Ishikawa (cell line): ENCODE data around the gene HOXA9.
A peak's percentile ranks its signal among the peaks of the same experiment; 100 is the strongest.

ENCODE experiments used
- CEBPB ChIP-seq: IDR thresholded peaks from 2 replicates; pipeline ENCODE4 v1.6.1; 2012
- CREB1 ChIP-seq: IDR thresholded peaks from 2 replicates; pipeline ENCODE4 v1.6.1; 2012; ENCODE audit warnings: low read depth
- EGR1 ChIP-seq: IDR thresholded peaks from 2 replicates; pipeline ENCODE4 v1.6.1; 2012
- EP300 ChIP-seq: IDR thresholded peaks from 2 replicates; pipeline ENCODE4 v1.6.1; 2012; ENCODE audit warnings: borderline replicate concordance
- FOXM1 ChIP-seq: IDR thresholded peaks from 2 replicates; pipeline ENCODE4 v1.6.1; 2012; ENCODE audit warnings: low read depth, borderline replicate concordance
- MAX ChIP-seq: IDR thresholded peaks from 2 replicates; pipeline ENCODE4 v1.6.1; 2012
- NFIC ChIP-seq: IDR thresholded peaks from 2 replicates; pipeline ENCODE4 v1.6.1; 2012
- RAD21 ChIP-seq: IDR thresholded peaks from 2 replicates; pipeline ENCODE4 v1.6.1; 2012; ENCODE audit warnings: low read depth
- REST ChIP-seq: IDR thresholded peaks from 2 replicates; pipeline ENCODE4 v1.6.1; 2012; ENCODE audit warnings: low read depth, mild to moderate bottlenecking
- TAF1 ChIP-seq: IDR thresholded peaks from 2 replicates; pipeline ENCODE4 v1.6.1; 2012; ENCODE audit warnings: low read depth, mild to moderate bottlenecking
- TEAD4 ChIP-seq: IDR thresholded peaks from 2 replicates; pipeline ENCODE4 v1.6.1; 2012
- USF1 ChIP-seq: IDR thresholded peaks from 2 replicates; pipeline ENCODE4 v1.6.1; 2012
- YY1 ChIP-seq: IDR thresholded peaks from 2 replicates; pipeline ENCODE4 v1.6.1; 2012; ENCODE audit warnings: low read depth
- ZBTB7A ChIP-seq: IDR thresholded peaks from 2 replicates; pipeline ENCODE4 v1.6.1; 2012; ENCODE audit warnings: low read depth

- TF ChIP-seq TAF1 (no peak), EP300 (no peak), REST (no peak), CREB1 (no peak), TEAD4 (no peak), CEBPB (no peak), RAD21 (peak; percentile 45), USF1 (no peak), ZBTB7A (no peak), YY1 (no peak), MAX (no peak), NFIC (no peak), FOXM1 (no peak), EGR1 (no peak)
Observed at GRCh38 chr7:27179503-27180430, 14.4 kb upstream of the HOXA9 start.
